ENCODE results near the gene HDAC3. TPM values are rescaled to one million over a fixed set of nuclear protein-coding genes. Genes with fewer than 3 reads are reported as not detected.

The HDAC3 gene
- total RNA-seq, result 10 to 100 TPM; 67.0 to 69.4 TPM

GRCh38 chr5:141636413-141637122 is at the start of gene HDAC3, which contains the start of gene RELL2:
Gene HDAC3, minus strand, starts transcription at chr5:141636849. Its CDS starts 59 bp downstream, at chr5:141636790.
Gene RELL2, plus strand, starts transcription at chr5:141636997. Its CDS starts 1,229 bp downstream, at chr5:141638226.

GRCh38 chr5:141681695-141682641 is 45.3 kb upstream of the HDAC3 start, which contains the start of gene ARAP3:
Gene ARAP3, minus strand, starts transcription at chr5:141682230. Its CDS starts 1,744 bp downstream, at chr5:141680486.

GRCh38 chr5:141650851-141651727 is 14.4 kb upstream of the HDAC3 start, which contains the start of gene FCHSD1:
Gene FCHSD1, minus strand, starts transcription at chr5:141651418. Its CDS starts 50 bp downstream, at chr5:141651368.

GRCh38 chr5:141618804-141619554 is 17.7 kb downstream of the HDAC3 start, which contains the start of gene DIAPH1:
Gene DIAPH1, minus strand, starts transcription at chr5:141619000. Its CDS starts 86 bp downstream, at chr5:141618914.

Other genes starting within 250 kb of the HDAC3 start
- gene PCDHGB4, start 249.2 kb downstream of the HDAC3 start, total RNA-seq, result not detected
- under 1 TPM in 1 of 2 experiments, not detected in 1; 0.05 TPM for gene PCDHGA8, start 244.2 kb downstream of the HDAC3 start, total RNA-seq
- gene PCDHGB5, start 238.9 kb downstream of the HDAC3 start, total RNA-seq, result under 1 TPM in 1 of 2 experiments, not detected in 1; 0.08 TPM
- under 1 TPM in 1 of 2 experiments, not detected in 1; 0.08 TPM for gene PCDHGA9, start 234.1 kb downstream of the HDAC3 start, total RNA-seq
- gene PCDHGB6, start 228.8 kb downstream of the HDAC3 start, total RNA-seq, result under 1 TPM in 1 of 2 experiments, not detected in 1; 0.05 TPM
- under 1 TPM; 0.05 TPM for gene PCDHGA10, start 223.9 kb downstream of the HDAC3 start, total RNA-seq
- gene PCDHGB7, start 219.2 kb downstream of the HDAC3 start, total RNA-seq, result under 1 TPM in 1 of 2 experiments, not detected in 1; 0.08 TPM
- gene PCDHGA11, start 215.8 kb downstream of the HDAC3 start, total RNA-seq, result under 1 TPM in 1 of 2 experiments, not detected in 1; 0.05 TPM
- gene PCDHGA12, start 206.3 kb downstream of the HDAC3 start, total RNA-seq, result not detected
- not detected for gene PCDHGC3, start 160.9 kb downstream of the HDAC3 start, total RNA-seq
- not detected for gene PCDHGC4, start 151.8 kb downstream of the HDAC3 start, total RNA-seq
- not detected for gene PCDHGC5, start 147.8 kb downstream of the HDAC3 start, total RNA-seq
- 100 to 1,000 TPM; 245 to 254 TPM for gene DIAPH1, start 17.8 kb downstream of the HDAC3 start, total RNA-seq
- 10 to 100 TPM; 22.9 to 25.3 TPM for gene RELL2, start 148 bp upstream of the HDAC3 start, total RNA-seq
- gene FCHSD1, start 14.6 kb upstream of the HDAC3 start, total RNA-seq, result 10 to 100 TPM; 61.7 to 64.8 TPM
- 1 to 10 TPM; 7.2 to 7.3 TPM for gene ARAP3, start 45.4 kb upstream of the HDAC3 start, total RNA-seq
- gene PCDH1, start 241.6 kb upstream of the HDAC3 start, total RNA-seq, result not detected

Data from activated naive CD4-positive, alpha-beta T cell treated with anti-CD3 and anti-CD28 coated beads, Interleukin-2, amount 10 ng/mL, durations not matched to agents 5 hours and 36 hours (primary cell).